Vagina (tissue), 2 donors: Measurements from ENCODE around the gene ZNHIT2. TPM values are rescaled to one million over a fixed set of nuclear protein-coding genes. Genes with fewer than 3 reads are reported as not detected.
A peak's percentile ranks its signal among the peaks of the same experiment; 100 is the strongest.

ENCODE experiments used
- DNase-seq, 2 donors: peaks; one replicate each; pipeline ENCODE4 v3.0.0-alpha.2; 2017; ENCODE audit errors: extremely low spot score in 2 of 2
- H3K27ac ChIP-seq: fragments of 200-600 bp; sonication (generic); one replicate; pipeline ENCODE4 v1.5.1; 2019
- H3K27me3 ChIP-seq: fragments of 200-600 bp; sonication (generic); one replicate; pipeline ENCODE4 v1.5.1; 2019
- H3K36me3 ChIP-seq, 2 donors: fragments of 200-600 bp; sonication (generic); one replicate each; pipeline ENCODE4 v1.5.1; 2017 to 2019
- H3K4me1 ChIP-seq: fragments of 200-600 bp; sonication (generic); one replicate; pipeline ENCODE4 v1.5.1; 2019
- H3K4me3 ChIP-seq, 2 donors: fragments of 200-600 bp; sonication (generic); 1 replicate in 1 of 2; 2 replicates in 1 of 2; pipeline ENCODE4 v1.5.1; 2016 to 2019
- H3K9me3 ChIP-seq: fragments of 200-600 bp; sonication (generic); one replicate; pipeline ENCODE4 v1.5.1; 2019
- POLR2A ChIP-seq, 2 donors: fragments of 450-650 bp; IDR thresholded peaks; one replicate each; pipeline ENCODE4 v1.6.1; 2017; ENCODE audit warnings: antibody characterized with exemption in 2 of 2, mild to moderate bottlenecking in 2 of 2, moderate library complexity in 2 of 2
- POLR2AphosphoS5 ChIP-seq, 2 donors: sonication (generic); formaldehyde crosslinking; IDR thresholded peaks; one replicate each; pipeline ENCODE4 v1.9.0; 2017; ENCODE audit warnings: antibody characterized with exemption in 2 of 2, mild to moderate bottlenecking in 2 of 2, low read depth in 1 of 2; ENCODE audit not compliant: insufficient read depth in 1 of 2
- intact Hi-C: fragments of 100-400 bp; cut with DNase I; formaldehyde crosslinking; loops from one replicate; pipeline ENCODE4 v1.15.1; 2023
- total RNA-seq: library from RNA; depleted of rRNA; stranded (reverse); fragments of >200 nt; gene quantifications from one replicate; pipeline ENCODE4 v1.2.3, GENCODE V29; 2016
- TF ChIP-seq, protein P1 (sequence below), 3 experiments: fragments of 450-650 bp in 2 of 3; fragments of 200-600 bp in 1 of 3; sonication (generic) in 1 of 3; IDR thresholded peaks; one replicate each; pipeline ENCODE4 v1.5.1; 2017 to 2019; ENCODE audit warnings: antibody characterized with exemption in 3 of 3, mild to moderate bottlenecking in 2 of 3, moderate library complexity in 2 of 3

Gene ZNHIT2
- total RNA-seq, result 15.7 TPM

DNA sequence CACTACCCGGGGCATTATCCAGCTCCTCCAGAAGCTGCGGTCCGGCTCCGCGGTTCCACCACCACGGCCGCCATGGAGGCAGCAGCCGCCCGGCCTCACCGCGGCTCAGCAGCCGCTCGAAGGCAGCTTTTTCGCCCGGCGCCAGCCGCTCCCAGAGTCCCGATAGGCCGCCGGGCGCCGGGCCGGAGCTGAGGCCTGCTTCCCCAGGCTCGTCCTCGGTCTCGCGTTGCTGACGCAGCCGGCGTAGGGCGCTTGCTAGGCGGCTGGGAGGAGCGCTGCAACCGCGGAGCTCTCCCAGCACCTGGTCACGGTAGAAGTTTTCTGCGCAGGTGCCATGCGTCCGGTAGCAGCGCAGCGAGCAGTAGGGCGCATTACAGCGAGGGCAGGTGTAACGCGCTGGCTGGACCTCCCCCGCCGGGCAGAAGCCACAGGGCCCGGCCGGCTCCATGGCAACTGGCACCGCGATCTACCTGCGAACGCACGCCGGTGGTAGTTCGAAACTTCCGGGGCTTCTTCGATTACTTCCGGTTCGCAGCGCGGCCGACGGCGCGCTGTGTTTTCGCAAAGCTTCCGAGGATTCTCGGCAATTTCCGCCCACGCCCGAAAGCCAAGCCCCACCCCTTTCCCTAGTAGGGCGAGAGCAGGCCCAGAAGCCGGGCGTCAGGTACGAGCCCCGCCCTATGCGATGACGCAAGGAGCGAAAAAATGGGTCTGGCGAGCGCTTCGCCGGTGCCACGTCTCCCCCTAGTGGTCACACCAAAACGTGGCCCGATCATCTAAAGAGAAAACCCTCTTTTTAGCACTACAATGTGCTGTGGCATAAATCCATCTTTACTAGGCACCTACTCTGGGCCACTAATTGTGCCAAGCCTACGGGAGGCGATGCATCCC, at the start of gene ZNHIT2:
ZNHIT2 (minus strand) TSS at position 496 of the 891 bp plus-strand sequence; CDS start at position 448, 48 bp downstream.
- Histone ChIP-seq H3K36me3 (peaks cover 0 to 24% of the 10 kb centered on the region in 2 donors), H3K9me3 (no peaks in the 10 kb centered on the region), H3K4me3 (peak within 1 kb of the TSS; percentile 79 to 98), H3K27ac (peak within 1 kb of the TSS; percentile 71), H3K4me1 (peaks cover 46% of the 10 kb centered on the region), H3K27me3 (no peaks in the 10 kb centered on the region)
- intact Hi-C loops, result loop anchor here (5.0 kb wide), 1 partner anchor 105 kb away; the partner anchor contains the start of gene ARL2
- TF ChIP-seq, protein P1, sequence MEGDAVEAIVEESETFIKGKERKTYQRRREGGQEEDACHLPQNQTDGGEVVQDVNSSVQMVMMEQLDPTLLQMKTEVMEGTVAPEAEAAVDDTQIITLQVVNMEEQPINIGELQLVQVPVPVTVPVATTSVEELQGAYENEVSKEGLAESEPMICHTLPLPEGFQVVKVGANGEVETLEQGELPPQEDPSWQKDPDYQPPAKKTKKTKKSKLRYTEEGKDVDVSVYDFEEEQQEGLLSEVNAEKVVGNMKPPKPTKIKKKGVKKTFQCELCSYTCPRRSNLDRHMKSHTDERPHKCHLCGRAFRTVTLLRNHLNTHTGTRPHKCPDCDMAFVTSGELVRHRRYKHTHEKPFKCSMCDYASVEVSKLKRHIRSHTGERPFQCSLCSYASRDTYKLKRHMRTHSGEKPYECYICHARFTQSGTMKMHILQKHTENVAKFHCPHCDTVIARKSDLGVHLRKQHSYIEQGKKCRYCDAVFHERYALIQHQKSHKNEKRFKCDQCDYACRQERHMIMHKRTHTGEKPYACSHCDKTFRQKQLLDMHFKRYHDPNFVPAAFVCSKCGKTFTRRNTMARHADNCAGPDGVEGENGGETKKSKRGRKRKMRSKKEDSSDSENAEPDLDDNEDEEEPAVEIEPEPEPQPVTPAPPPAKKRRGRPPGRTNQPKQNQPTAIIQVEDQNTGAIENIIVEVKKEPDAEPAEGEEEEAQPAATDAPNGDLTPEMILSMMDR (IDR thresholded peaks at IDR 0.05), result peak; percentile 92 to 97 (median 96)
- TF ChIP-seq POLR2AphosphoS5 (IDR thresholded peaks at IDR 0.05; ENCODE audit: insufficient read depth in 1 of 2, low read depth in 1 of 2) (peak; percentile 84 to 99), POLR2A (IDR thresholded peaks at IDR 0.05) (no peak)
- DNase-seq, result peak in 1 of 2 donors; percentile 98

DNA sequence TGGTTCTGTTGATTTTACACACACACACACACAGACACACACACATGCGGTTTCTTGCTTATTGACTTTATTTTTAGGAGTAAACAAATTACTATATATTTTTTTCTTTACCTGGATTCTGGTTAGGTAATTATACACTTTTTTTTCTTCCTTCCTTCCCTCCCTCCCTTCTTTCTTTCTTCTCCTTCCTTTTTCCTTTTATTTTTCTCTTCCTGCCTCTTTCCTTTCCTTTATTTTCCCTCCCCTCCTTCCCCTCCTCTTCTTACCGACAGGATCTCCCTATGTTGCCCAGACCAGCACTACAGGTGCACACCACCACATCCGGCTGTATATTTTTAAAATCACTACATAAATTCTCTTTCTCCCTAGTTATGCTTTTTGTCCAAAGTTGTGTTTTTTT, 49.4 kb upstream of the ZNHIT2 start:
- Histone ChIP-seq H3K4me3 (no peak overlapping the region), H3K27ac (no peak overlapping the region), H3K4me1 (no peaks in the 10 kb centered on the region), H3K36me3 (no peaks in the 10 kb centered on the region), H3K27me3 (no peaks in the 10 kb centered on the region), H3K9me3 (no peaks in the 10 kb centered on the region)
- TF ChIP-seq POLR2AphosphoS5 (IDR thresholded peaks at IDR 0.05; ENCODE audit: insufficient read depth in 1 of 2, low read depth in 1 of 2) (no peak), POLR2A (IDR thresholded peaks at IDR 0.05) (no peak)
- TF ChIP-seq, protein P1 (IDR thresholded peaks at IDR 0.05), result no peak
- intact Hi-C loops, result no loop called here
- no peak for DNase-seq

DNA sequence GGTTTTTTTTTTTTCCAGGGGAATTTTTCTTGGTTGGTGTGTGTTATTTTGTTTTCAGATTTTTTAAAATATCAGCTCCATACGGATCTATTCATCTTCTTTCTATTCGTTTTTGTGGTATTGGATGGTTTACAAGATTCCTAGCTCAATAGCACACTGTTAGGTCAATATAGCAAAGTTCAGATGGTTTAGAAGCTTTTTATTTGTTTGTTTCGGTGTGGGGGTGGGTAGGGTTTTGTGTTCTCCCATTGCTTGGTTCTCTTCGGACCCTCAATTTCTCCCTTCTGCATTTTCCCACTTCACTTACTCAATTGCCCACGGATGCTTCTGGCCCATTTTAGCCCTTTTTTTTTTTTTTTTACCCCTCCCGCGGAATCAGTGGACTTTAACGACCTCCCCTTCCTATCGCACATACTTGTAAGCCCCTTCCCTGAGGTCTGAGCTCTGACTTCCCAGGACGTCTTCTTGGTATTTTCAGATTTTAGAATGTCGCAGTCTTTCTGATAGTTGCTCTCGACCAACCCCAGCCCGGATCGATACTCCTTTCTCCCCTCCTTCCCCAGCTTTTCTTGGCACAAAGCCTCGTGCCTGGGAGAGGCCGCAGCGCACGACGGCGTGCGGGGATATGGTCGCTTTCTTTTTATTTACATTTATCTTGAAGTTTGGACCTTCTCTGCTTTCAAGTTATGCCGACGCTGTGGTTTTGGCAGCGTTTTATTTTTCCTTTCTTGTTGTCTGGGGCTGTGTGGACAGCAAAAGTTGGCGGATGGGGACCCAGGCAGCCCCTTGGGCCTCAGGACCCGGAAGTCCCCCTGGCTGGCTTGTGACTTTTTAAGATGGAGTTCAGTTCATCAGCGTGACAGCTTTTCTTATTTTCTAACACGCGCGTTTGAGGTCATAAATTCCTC, 48.2 kb upstream of the ZNHIT2 start:
- Histone ChIP-seq H3K9me3 (no peaks in the 10 kb centered on the region), H3K27me3 (no peaks in the 10 kb centered on the region), H3K36me3 (no peaks in the 10 kb centered on the region), H3K27ac (no peak overlapping the region), H3K4me3 (peak overlapping the region; percentile 14), H3K4me1 (no peaks in the 10 kb centered on the region)
- DNase-seq, result no peak
- intact Hi-C loops, result no loop called here
- TF ChIP-seq POLR2A (IDR thresholded peaks at IDR 0.05) (no peak), POLR2AphosphoS5 (IDR thresholded peaks at IDR 0.05; ENCODE audit: insufficient read depth in 1 of 2, low read depth in 1 of 2) (no peak)
- TF ChIP-seq, protein P1 (IDR thresholded peaks at IDR 0.05), result no peak

DNA sequence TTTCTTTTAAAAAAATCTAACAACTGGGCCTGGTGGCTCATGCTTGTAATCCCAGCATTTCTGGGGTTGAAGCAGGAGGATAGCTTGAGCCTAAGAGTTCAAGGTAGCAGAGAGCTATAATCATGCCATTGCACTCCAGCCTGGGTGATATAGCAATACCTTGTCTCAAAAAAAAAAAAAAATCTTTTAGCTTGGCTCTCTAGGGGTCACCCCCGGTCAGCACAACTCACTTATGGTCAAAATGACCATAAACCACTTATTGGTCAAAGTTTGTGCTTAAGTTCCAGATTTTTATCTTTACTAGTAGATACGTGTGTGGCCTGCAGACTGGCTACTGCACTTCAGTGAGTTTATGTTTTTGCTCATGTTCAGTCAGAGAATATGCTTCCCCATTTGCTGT, 46.2 kb upstream of the ZNHIT2 start:
- no peak for DNase-seq
- Histone ChIP-seq H3K4me1 (no peaks in the 10 kb centered on the region), H3K36me3 (no peaks in the 10 kb centered on the region), H3K4me3 (no peak overlapping the region), H3K27me3 (no peaks in the 10 kb centered on the region), H3K9me3 (no peaks in the 10 kb centered on the region), H3K27ac (no peak overlapping the region)
- TF ChIP-seq POLR2AphosphoS5 (IDR thresholded peaks at IDR 0.05; ENCODE audit: insufficient read depth in 1 of 2, low read depth in 1 of 2), result no peak
- TF ChIP-seq, protein P1 (IDR thresholded peaks at IDR 0.05), result no peak
- TF ChIP-seq POLR2A (IDR thresholded peaks at IDR 0.05), result no peak
- intact Hi-C loops, result no loop called here
